SW480 (cell line): ENCODE data around the gene PDE6D.

Source experiments
- DNase-seq: peaks from one replicate; pipeline ENCODE4 v3.0.0-alpha.2; 2016; ENCODE audit warnings: low spot score

The PDE6D gene

GRCh38 chr2:231682603-231683291 is 98.3 kb downstream of the PDE6D start:
- no peak for DNase-seq
